ENCODE data around the gene LRP2. TPM values are rescaled to one million over a fixed set of nuclear protein-coding genes. Genes with fewer than 3 reads are reported as not detected.

LRP2 gene
- total RNA-seq, 1 donor from 2014 or later: 1.00 TPM

DNA sequence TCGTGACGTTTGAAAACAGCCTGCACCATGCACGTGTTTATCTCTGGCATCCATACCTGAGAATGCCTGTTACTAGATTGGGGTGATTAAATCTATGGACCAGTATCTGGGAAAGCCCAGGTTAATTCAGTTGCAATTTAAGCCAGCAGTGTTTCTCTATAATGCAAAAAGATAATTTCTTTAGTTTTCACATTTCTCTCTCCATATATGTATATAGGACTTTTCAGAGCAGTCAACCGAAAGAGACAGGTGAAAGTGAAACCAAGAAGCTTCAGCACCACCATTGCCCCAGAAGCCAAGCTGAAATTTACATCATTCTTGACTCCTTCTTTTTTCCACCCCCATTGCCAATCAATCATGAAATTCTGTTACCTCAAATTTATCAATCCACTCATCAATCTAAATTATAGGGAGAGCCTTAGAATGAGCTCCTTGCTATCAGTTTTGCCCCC, 2.7 kb upstream of the LRP2 start:
- Histone ChIP-seq H3K36me3 (ENCODE audit: insufficient read depth, low read length) (no peaks in the 10 kb centered on the region), H3K27me3 (ENCODE audit: insufficient read depth, low read length) (peaks cover 44% of the 10 kb centered on the region), H4K20me1 (ENCODE audit: insufficient read depth, low read length) (no peaks in the 10 kb centered on the region), H3K4me2 (ENCODE audit: low read length) (peak overlapping the region; percentile 88), H3K4me1 (ENCODE audit: insufficient read depth, low read length) (peaks cover 33% of the 10 kb centered on the region), H3K9ac (ENCODE audit: low read length) (peak overlapping the region; percentile 32), H2AFZ (ENCODE audit: low read depth, low read length) (peak overlapping the region; percentile 77), H3K9me3 (ENCODE audit: insufficient read depth, low read depth, low read length) (no peaks in the 10 kb centered on the region), H3K79me2 (ENCODE audit: insufficient read depth, low read length) (no peaks in the 10 kb centered on the region), H3K4me3 (ENCODE audit: insufficient read depth, low read depth, low read length) (peak overlapping the region; percentile 54), H3K27ac (ENCODE audit: low read depth, low read length) (no peak overlapping the region)
- Mint-ChIP-seq H3K36me3 (ENCODE audit: low read depth, unreplicated experiment) (no peaks in the 10 kb centered on the region), H3K27ac (ENCODE audit: unreplicated experiment) (no peak overlapping the region), H3K9me3 (ENCODE audit: unreplicated experiment) (no peaks in the 10 kb centered on the region), H3K27me3 (ENCODE audit: low read depth, unreplicated experiment) (peaks cover 34% of the 10 kb centered on the region), H3K4me3 (ENCODE audit: unreplicated experiment) (peak overlapping the region; percentile 75), H3K4me1 (ENCODE audit: low read depth, unreplicated experiment) (peaks cover 6% of the 10 kb centered on the region)
- FAIRE-seq: no peak
- TF ChIP-seq EZH2 (IDR thresholded peaks at IDR 0.05; ENCODE audit: insufficient read depth, low read length): no peak
- TF ChIP-seq, protein P1, sequence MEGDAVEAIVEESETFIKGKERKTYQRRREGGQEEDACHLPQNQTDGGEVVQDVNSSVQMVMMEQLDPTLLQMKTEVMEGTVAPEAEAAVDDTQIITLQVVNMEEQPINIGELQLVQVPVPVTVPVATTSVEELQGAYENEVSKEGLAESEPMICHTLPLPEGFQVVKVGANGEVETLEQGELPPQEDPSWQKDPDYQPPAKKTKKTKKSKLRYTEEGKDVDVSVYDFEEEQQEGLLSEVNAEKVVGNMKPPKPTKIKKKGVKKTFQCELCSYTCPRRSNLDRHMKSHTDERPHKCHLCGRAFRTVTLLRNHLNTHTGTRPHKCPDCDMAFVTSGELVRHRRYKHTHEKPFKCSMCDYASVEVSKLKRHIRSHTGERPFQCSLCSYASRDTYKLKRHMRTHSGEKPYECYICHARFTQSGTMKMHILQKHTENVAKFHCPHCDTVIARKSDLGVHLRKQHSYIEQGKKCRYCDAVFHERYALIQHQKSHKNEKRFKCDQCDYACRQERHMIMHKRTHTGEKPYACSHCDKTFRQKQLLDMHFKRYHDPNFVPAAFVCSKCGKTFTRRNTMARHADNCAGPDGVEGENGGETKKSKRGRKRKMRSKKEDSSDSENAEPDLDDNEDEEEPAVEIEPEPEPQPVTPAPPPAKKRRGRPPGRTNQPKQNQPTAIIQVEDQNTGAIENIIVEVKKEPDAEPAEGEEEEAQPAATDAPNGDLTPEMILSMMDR (IDR thresholded peaks at IDR 0.05; ENCODE audit: insufficient read depth, low read depth, low read length): no peak
- DNase-seq (ENCODE audit: low read depth): no peak

DNA sequence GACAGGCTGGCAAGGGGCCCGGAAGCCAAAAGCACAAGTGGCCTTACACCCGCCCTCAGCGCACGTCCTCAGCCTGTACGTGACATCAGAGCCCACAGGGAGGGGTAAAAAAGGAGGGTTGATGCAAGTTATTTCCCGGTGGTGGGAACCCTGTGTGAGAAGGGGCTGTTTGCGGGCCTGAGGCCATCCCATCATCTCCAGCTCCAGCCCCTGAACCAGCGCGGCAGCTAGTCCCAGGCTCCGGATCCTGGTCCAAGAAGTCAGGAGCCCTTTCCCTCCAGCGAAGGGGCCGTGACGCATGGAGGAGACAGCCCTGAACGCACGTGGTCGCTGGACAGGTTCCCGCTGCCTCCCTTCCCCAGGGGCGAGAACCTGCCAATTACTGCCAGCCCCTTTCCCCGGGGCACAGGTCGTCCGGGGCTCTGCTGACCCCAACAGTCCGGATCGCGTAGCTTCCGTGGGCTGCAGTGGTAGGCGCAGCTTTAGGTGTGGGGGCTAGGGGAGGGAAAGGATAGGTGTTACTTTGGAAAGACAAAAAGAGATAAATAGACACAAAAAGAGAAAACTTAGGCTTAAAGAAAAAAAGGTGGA, 1.3 kb upstream of the LRP2 start:
- H3K79me2 ChIP-seq (ENCODE audit: insufficient read depth, low read length): no peaks in the 10 kb centered on the region
- H3K9ac ChIP-seq (ENCODE audit: low read length): no peak overlapping the region
- TF ChIP-seq, protein P1 (IDR thresholded peaks at IDR 0.05; ENCODE audit: insufficient read depth, low read depth, low read length): no peak
- TF ChIP-seq EZH2 (IDR thresholded peaks at IDR 0.05; ENCODE audit: insufficient read depth, low read length): peak; percentile 79
- no peak overlapping the region for H3K27ac ChIP-seq (ENCODE audit: low read depth, low read length)
- H3K9me3 ChIP-seq (ENCODE audit: insufficient read depth, low read depth, low read length): no peaks in the 10 kb centered on the region
- H4K20me1 ChIP-seq (ENCODE audit: insufficient read depth, low read length): no peaks in the 10 kb centered on the region
- H3K27me3 ChIP-seq (ENCODE audit: insufficient read depth, low read length): peaks cover 50% of the 10 kb centered on the region
- Mint-ChIP-seq H3K27ac (ENCODE audit: unreplicated experiment) (no peak overlapping the region), H3K4me1 (ENCODE audit: low read depth, unreplicated experiment) (peaks cover 6% of the 10 kb centered on the region), H3K27me3 (ENCODE audit: low read depth, unreplicated experiment) (peaks cover 33% of the 10 kb centered on the region), H3K9me3 (ENCODE audit: unreplicated experiment) (no peaks in the 10 kb centered on the region), H3K36me3 (ENCODE audit: low read depth, unreplicated experiment) (no peaks in the 10 kb centered on the region), H3K4me3 (ENCODE audit: unreplicated experiment) (peak overlapping the region; percentile 75)
- no peaks in the 10 kb centered on the region for H3K36me3 ChIP-seq (ENCODE audit: insufficient read depth, low read length)
- peak overlapping the region; percentile 54 for H3K4me3 ChIP-seq (ENCODE audit: insufficient read depth, low read depth, low read length)
- FAIRE-seq (no peak), DNase-seq (ENCODE audit: low read depth) (no peak)
- H2AFZ ChIP-seq (ENCODE audit: low read depth, low read length): peak overlapping the region; percentile 77
- H3K4me1 ChIP-seq (ENCODE audit: insufficient read depth, low read length): peaks cover 33% of the 10 kb centered on the region
- H3K4me2 ChIP-seq (ENCODE audit: low read length): peak overlapping the region; percentile 88

DNA sequence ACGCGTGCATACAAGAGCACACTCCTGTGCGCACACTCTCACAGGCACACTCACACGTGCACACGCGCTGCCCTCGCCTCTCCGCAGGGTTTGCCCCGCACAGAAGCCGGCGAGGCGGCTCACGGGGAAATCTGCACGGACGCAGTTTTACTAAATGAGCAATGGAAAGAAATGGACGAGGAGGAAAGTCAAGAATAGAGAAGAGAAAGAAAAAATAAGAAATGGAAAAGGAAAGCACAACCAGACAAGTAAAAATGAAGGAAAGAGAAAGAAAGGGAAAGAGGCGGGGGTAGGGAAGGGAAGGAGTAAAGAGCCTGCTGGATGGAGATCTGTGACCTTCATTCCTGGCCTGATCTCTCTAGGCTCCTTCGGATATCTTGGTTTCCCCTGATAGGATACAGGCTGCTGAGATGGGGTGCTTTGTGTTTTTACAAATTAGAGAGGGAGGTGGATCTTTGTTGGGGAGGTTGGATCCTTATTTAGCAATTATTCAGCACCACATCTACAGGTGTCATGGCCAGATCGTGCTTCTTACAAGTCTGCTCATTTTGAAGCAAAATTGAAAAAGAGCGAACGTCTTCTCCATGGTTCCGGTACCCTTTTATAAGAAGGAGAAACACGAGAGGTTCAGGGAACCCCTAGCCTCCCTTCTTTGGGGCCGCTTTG, 693 bp upstream of the LRP2 start:
- TF ChIP-seq, protein P1 (IDR thresholded peaks at IDR 0.05; ENCODE audit: insufficient read depth, low read depth, low read length): no peak
- peak; percentile 78 for TF ChIP-seq EZH2 (IDR thresholded peaks at IDR 0.05; ENCODE audit: insufficient read depth, low read length)
- Mint-ChIP-seq H3K4me1 (ENCODE audit: low read depth, unreplicated experiment) (peaks cover 6% of the 10 kb centered on the region), H3K27me3 (ENCODE audit: low read depth, unreplicated experiment) (peaks cover 37% of the 10 kb centered on the region), H3K36me3 (ENCODE audit: low read depth, unreplicated experiment) (no peaks in the 10 kb centered on the region), H3K4me3 (ENCODE audit: unreplicated experiment) (peak overlapping the region; percentile 79), H3K9me3 (ENCODE audit: unreplicated experiment) (no peaks in the 10 kb centered on the region), H3K27ac (ENCODE audit: unreplicated experiment) (peak overlapping the region; percentile 1)
- H3K27me3 ChIP-seq (ENCODE audit: insufficient read depth, low read length): peaks cover 54% of the 10 kb centered on the region
- no peaks in the 10 kb centered on the region for H3K9me3 ChIP-seq (ENCODE audit: insufficient read depth, low read depth, low read length)
- H3K4me1 ChIP-seq (ENCODE audit: insufficient read depth, low read length): peaks cover 33% of the 10 kb centered on the region
- FAIRE-seq (no peak), DNase-seq (ENCODE audit: low read depth) (no peak)
- no peak overlapping the region for H3K27ac ChIP-seq (ENCODE audit: low read depth, low read length)
- H3K36me3 ChIP-seq (ENCODE audit: insufficient read depth, low read length): no peaks in the 10 kb centered on the region
- no peaks in the 10 kb centered on the region for H3K79me2 ChIP-seq (ENCODE audit: insufficient read depth, low read length)
- H3K4me2 ChIP-seq (ENCODE audit: low read length): peak overlapping the region; percentile 88
- no peak overlapping the region for H2AFZ ChIP-seq (ENCODE audit: low read depth, low read length)
- H3K9ac ChIP-seq (ENCODE audit: low read length): no peak overlapping the region
- H3K4me3 ChIP-seq (ENCODE audit: insufficient read depth, low read depth, low read length): peak overlapping the region; percentile 26
- no peaks in the 10 kb centered on the region for H4K20me1 ChIP-seq (ENCODE audit: insufficient read depth, low read length)

Data from astrocyte (in vitro differentiated cells and primary cell).